HG03558 (cell line): ENCODE measurements around the gene WNT7B.

Source experiments
- ATAC-seq: cut with Tn5 transposase; IDR thresholded peaks from one replicate; pipeline ENCODE4 v1.9.1; 2021; ENCODE audit warnings: moderate number of reproducible peaks; ENCODE audit not compliant: unreplicated experiment; ENCODE audit errors: extremely low read depth

Gene WNT7B

GRCh38 chr22:45882881-45883810, 93.8 kb downstream of the WNT7B start:
- ATAC-seq, result no peak

DNA sequence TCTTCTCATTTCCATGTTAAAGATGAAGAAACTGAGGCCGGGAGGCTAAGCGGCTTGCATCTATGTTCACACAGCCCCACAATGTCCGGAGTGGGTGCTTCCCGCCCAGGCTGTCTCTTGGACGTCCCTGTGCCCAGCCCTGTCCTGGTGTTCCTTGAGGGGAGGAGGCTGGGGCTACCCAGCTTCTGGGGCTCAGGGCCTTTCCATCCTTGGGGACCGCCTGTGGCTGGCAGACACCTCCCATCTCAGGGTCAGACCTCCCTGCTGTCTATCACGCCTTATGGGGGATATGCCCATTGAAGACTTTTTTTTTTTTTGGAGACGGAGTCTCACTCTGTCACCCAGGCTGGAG, 95.5 kb downstream of the WNT7B start:
- ATAC-seq, result no peak

DNA sequence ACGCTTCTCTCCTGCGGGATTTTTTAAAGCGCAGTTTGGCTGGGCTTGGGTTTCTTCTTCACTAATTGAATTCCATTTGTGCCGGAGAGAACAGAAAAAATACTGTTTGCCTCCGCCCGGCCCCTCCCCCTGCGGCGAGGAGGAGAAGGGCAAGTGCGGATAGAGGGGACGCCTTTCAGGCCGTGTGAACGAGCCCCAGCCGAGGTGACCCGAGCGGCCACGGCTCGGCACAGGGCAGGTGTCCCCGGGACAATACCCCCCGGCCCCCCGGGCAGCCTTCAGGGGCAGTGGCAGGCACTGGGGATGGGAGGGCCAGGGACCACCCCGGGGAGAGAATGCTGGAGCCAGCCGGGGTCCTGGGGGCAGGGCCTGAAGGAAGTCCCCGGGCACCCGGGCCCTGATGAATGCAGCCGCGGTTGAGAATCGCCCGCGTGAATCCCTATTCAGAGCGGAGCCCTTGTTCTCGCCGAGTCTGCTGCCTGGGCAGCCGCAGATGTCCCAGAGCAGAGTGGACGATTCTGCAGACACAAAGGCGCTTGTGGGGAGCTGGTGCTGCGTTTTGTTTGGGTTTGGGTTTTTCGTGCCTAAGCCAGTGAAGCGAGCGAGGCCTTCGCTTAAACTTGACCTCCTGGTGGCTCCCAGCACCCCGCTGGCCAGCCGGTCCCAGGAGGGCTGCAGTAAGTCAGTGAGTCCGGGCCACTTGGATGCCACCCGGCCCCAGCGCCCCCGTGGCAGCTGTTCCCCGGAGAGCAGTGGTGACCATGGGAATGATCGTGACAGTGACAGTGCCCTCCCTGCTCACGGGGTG, 96.0 kb downstream of the WNT7B start:
- no peak for ATAC-seq

DNA sequence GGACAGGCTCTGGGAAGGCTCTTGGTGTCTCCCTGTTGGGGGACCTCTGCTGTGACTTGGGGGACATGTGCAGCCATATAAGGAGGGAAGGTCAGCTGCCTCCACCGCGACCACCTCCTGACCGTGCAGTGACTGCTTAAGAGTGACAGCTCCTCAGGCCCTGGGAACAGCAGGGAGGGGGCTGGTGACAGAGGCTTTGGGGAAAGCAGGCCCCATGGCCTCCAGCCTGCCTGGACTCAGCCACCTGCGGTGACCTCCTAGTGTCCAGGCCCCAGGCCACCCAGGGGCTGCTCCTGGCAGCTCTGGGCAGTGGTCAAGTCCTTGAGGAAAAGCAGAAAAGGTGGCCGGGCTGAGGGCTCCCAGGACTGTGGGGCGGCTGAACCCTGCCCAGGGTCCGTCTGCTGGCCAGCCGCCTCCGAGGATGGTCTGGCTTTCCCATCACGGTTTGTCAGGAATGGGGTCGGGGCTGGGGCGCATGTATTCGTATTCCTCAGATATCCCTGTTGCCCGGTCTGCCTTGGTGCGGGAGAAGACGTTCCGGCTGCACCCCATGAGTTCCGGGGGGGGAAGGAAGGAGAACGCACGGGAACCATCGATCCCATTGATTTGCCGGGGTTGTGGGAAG, 96.8 kb downstream of the WNT7B start:
- ATAC-seq, result no peak

DNA sequence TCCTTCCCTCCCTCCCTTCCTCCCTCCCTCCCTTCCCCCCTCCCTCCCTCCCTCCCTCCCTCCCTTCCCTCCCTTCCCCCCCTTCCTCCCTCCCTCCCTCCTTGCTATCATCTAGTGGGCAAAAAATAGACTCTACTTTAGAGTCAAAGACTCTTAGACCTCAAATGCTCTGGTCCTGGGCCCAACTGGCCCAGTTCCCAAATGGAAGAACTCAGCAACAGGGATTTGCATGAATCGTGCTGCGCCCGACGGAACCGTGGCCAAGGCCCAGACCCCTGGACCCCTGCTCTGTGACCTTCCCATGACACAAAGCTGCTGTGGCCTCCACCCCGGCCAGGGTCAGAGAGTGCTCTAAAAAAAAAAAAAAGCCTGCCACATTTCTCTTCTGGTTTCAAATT, 97.4 kb downstream of the WNT7B start:
- no peak for ATAC-seq

GRCh38 chr22:45878901-45879551, 97.9 kb downstream of the WNT7B start:
- no peak for ATAC-seq

DNA sequence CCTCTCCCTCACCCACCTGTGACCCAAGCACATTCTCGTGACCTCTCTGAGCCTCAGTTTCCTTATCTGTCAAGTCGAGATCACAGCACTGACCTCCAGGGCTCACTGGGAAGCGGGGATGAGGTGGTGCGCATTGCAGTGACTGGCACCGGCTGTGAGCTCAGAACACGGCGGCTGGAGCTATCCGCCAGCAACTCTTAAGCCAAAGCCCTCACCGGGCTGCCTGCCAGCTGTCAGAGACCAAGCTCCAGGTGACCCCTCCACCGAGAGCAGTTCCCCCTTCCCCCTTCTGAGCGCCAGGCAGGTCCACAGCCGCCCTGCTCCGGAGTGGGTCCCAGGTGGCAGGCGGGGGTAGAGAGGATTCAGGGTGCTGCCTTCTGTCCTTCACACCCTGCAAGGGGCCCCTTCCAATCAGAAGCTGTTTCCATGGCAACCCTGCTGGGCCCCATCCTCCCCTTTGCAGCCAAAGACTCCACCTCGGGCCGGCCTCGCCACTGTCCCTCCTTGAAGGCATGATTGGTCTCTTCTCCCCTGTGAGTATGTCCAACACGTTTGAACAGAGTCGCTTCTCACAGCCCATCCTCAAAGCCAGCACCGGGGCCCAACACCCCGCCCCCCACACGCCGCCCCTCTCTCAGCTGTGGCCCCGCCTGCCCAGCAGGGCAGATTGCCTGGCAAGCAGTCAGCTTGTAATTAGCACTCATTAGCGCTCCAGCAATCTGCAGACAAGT, 98.7 kb downstream of the WNT7B start:
- ATAC-seq, result no peak

DNA sequence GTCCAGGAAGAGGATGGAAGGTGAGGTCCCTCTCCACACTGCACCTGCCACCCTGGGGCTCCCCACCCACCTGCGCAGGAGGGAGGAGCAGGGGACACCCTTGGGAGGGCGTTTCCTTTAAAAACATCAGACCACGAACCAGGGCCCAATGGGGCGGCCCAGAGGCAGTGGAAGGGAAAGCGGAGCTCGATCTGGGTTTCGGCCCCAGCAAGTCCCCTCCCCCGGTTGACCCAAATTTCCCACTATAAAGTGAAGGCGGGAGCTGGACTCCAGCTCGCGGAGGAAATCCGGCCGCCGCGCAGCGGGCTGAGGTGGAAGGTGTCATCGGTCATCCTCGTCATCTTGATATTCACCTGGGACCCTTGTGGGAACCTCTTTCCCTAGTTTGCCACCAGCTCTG, 99.3 kb downstream of the WNT7B start:
- no peak for ATAC-seq

GRCh38 chr22:45877036-45877380, 100.0 kb downstream of the WNT7B start:
- no peak for ATAC-seq

GRCh38 chr22:45876136-45877035, 100.6 kb downstream of the WNT7B start:
- no peak for ATAC-seq

GRCh38 chr22:45872659-45873263, 104.2 kb downstream of the WNT7B start:
- ATAC-seq, result no peak

DNA sequence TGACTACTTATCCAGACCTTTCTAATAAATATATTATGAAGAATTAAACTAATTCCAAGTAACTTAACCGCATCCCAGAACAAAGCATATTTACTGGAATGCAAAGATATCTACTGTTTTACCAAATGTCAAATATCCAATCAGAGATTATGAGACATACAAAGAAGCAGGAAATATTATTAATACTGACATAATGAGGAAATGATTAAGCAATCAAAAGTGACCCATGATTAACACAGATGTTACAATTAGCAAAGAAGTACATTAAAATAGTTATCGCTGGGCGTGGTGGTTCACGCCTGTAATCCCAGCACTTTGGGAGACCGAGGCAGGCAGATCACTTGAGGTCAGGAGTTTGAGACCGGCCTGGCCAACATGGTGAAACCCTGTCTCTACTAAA, 105.2 kb downstream of the WNT7B start:
- no peak for ATAC-seq
